Activated CD8-positive, alpha-beta memory T cell treated with anti-CD3 and anti-CD28 coated beads, Interleukin-2, amount 50 U/mL, for 48 hours (primary cell): Measurements from ENCODE around the gene IER2.
"Not testable (repeated sequence)": the region's sequence is repeated elsewhere in the genome, so short reads cannot be mapped to it uniquely, and the experiment has no call there.

Experiments used
- DNase-seq: peaks from one replicate; pipeline ENCODE4 v3.0.0-alpha.2; 2020

The IER2 gene

DNA sequence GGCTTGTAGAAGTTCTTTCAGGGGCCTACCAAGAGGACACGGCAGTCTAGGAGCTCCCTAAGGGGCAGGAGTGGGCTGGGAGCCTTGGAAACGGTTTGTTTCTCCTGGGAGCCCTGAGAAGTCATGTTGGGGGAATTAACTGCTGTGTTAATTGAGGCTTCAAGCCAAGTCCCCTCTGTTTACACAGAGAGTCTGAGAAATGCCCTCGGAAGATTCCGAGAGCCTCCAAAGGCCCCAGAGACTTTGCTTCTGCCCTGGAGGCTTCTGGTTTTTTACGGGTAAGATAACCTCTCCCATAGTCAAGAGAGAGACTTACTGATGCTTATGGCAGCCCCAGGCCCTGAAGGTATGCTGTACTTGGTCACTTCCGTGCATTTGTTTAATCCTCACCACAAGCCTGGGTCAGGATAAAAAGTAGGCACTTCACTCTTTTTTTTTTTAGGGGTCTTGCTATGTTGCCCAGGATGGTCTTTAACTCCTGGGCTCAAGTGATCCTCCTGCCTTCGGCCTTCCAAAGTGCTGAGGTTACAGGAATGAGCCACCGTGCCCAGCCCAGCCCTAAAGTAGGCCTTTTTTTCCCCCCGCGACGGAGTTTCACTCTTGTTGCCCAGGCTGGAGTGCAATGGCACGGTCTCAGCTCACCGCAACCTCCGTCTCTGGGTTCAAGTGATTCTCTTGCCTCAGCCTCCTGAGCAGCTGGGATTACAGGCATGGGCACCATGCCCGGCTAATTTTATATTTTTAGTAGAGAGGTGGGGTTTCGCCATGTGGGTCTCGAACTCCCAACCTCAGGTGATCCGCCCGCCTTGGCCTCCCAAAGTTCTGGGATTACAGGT, 15.2 kb downstream of the IER2 start:
- no peak for DNase-seq

DNA sequence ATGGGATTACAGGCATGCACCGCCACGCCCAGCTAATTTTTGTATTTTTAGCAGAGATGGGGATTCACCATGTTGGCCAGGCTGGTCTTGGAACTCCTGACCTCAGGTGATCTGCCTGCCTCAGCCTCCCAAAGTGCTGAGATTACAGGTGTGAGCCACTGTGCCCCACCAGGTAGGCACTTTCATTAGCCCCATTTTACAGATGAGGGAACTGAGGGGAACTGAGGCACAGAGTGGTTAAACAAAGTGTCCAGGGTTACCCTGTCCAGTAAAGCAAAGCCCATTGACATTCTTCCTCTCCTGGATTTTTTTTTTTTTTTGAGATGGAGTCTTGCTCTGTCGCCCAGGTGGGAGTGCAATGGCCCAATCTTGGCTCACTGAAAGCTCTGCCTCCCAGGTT, 15.9 kb downstream of the IER2 start:
- DNase-seq, result not testable (repeated sequence)

DNA sequence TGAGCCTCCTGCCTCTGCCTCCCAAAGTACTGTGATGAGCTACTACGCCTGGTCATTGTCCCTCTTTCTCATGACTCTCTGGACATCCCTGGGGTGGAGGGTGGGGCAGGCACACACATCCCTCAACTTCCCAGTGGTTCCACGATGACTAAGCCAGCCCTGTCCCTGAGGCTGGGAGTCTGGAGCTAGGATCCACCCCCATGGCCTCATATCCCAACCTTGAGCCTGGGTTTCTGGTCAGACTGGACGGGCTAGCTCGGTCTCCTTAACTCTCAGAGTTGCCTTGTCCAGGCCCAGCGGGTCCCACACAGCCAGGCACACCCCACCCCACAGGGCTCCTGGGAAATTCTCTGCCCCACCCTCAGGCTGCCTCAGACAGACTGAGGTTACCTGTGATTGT, 19.6 kb downstream of the IER2 start:
- no peak for DNase-seq

DNA sequence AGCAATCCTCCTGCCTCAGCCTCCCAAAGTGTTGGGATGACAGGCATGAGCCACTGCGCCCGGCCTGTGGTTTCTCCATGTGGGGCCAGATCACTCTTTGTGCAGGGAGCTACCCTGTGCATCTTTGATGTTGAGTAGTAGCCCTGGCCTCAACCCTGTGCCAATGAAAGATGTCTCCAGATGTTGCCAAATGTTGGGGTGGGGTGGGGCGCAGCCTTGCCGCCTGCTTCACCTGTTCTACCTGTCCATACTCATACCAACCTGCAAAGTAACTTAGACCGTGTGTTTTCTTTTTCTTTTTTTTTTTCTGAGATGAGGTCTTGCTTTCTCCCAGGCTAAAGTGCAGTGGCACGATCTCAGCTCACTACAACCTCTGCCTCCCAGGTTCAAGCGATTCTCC, 20.9 kb downstream of the IER2 start:
- no peak for DNase-seq

DNA sequence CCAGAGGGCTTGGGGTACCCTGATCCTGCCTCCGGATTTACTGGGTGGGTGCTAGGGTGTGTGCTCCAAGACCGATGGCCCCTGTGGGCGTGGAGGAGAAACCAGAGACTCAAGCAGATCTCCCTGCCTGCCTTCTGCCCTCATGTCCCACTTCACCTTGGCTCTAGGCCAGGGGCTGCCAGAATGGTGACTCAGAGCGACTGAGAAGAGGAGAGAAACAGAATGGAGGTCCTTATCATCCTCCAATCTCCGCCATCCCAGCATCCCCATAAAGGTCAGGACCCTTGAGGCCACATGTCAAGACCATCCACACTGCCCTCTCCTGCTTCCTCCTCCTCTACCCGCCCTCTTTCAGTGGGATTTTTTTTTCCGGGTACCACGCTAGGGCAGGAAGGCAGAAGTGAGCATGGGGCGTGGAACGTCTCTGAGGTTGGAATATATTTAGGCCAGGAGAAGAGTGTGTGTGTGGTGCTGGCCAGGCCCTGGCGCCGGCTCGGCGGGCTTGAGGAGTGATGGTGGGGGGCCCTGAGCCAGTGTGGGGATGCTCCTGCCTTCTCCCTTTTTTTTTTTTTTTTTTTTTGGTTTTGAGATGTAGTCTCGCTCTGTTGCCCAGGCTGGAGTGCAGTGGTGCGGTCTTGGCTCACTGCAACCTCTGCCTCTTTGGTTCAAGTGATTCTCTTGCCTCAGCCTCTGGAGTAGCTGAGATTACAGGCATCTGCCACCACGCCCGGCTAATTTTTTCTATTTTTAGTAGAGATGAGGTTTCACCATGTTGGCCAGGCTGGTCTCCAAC, 22.3 kb downstream of the IER2 start:
- peak; percentile 87 for DNase-seq

DNA sequence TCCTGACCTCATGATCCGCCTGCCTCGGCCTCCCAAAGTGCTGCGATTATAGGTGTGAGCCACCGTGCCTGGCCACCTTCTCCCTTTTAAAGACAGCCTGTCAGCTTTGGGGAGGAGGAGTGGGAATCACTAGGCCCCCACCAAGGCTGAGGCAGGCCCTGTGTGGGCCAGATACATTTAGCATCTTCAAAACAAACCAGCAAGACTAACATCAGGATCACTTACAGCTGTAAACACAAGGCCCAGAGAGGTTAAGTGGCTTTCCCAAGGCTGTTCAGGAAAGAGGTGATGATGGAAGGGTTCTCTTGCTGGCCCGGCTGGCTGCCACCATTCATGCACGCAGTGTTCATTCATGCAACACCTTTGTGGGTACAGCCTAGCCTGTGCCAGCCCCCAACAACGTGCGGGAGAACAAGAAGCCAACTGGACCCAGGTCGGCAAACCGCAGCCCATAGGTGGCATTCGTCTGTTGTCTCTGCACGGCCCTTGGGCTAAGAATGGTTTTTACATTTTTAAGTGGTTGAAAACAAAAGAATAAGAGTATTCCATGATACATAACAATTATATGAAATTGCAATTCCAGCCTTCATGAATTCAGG, 23.0 kb downstream of the IER2 start:
- no peak for DNase-seq

DNA sequence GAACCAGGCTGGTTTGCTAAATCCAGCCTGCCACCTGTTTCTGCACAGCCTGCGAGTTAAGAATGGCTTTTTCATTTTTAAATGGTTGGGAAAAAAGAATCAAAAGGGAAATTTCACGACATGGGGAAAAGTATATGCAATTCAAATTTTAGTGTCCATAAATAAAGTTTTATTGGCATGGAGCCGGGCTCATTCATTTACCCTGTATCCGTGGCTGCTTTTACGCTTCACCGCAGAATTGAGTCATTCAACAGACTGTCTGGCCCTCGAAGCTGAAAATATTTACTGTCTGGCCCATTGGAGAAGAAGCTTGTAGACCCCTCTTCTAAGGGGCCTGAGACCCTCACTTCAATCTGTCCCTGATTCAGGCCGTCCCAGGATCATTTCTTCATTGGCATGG, 26.1 kb downstream of the IER2 start:
- no peak for DNase-seq

DNA sequence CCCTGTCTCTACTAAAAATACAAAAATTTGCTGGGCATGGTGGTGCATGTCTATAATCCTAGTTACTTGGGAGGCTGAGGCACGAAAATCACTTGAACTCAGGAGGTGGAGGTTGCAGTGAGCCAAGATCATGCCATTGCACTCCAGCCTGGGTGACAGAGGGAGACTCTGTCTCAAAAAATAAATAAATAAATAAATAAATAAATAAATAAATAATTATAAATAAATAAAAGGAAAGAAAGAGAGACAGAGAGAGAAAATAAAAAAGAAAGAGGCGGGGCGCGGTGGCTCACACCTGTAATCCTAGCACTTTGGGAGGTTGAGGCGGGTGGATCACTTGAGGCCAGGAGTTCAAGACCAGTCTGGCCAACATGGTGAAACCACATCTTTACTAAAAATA, 27.4 kb downstream of the IER2 start:
- not testable (repeated sequence) for DNase-seq

DNA sequence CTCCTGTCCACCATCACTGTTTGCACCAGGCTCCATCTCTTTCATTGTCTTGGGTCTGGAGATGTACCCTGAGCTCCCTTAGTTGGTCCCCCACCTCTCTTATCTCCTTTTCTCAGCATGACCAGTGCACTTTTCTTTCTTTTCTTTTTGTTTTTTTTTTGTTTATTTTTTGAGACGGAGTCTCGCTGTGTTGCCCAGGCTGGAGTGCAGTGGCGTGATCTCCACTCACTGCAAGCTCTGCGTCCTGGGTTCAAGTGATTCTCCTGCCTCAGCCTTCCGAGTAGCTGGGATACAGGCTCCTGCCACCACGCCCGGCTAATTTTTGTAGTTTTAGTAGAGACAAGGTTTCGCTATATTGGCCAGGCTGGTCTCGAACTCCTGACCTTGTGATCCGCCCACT, 28.1 kb downstream of the IER2 start:
- not testable (repeated sequence) for DNase-seq

DNA sequence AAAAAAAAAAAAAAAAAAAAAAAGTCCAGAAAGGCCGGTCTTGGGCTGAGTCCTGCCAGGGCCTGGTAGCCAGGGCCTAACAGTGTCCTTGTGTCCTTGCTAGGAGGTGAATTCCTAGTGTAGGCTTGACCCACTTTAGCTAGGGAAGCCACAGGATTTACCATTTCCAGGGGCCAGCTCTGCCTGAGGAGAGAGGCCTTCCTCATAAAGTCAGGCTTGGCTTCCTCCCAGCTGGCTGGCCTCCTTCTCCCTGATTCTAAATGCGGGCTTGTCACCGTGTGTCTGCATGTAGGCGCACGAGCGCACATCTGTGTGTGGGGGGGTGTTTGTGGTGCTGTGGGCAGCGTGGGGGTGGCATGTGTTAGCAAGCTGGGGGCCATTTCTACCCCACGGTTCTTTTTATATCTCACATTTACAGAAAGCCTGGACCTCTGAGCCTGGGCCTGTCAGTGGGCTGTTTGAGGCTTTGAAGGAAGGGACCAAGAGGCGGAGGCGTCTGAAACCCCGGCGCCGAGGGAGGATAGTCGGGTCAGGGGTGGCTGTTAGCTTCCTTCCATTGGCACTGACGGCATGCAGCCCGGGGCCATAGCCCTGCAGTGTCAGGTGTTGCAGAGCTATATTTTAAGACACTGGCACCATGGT, 31.7 kb downstream of the IER2 start:
- peak; percentile 70 for DNase-seq

DNA sequence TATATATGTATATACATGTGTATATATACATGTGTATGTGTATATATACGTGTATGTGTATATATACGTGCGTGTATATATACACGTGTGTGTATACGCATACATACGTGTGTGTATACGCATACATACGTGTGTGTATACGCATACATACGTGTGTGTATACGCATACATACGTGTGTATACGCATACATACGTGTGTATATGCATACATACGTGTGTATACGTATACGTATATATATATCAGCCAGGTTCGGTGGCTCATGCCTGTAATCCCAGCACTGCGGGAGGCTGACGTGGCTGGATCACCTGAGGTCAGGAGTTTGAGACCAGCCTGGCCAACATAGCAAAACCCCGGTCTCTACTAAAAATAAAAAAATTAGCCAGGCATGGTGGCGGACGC, 34.7 kb downstream of the IER2 start:
- DNase-seq, result not testable (repeated sequence)

DNA sequence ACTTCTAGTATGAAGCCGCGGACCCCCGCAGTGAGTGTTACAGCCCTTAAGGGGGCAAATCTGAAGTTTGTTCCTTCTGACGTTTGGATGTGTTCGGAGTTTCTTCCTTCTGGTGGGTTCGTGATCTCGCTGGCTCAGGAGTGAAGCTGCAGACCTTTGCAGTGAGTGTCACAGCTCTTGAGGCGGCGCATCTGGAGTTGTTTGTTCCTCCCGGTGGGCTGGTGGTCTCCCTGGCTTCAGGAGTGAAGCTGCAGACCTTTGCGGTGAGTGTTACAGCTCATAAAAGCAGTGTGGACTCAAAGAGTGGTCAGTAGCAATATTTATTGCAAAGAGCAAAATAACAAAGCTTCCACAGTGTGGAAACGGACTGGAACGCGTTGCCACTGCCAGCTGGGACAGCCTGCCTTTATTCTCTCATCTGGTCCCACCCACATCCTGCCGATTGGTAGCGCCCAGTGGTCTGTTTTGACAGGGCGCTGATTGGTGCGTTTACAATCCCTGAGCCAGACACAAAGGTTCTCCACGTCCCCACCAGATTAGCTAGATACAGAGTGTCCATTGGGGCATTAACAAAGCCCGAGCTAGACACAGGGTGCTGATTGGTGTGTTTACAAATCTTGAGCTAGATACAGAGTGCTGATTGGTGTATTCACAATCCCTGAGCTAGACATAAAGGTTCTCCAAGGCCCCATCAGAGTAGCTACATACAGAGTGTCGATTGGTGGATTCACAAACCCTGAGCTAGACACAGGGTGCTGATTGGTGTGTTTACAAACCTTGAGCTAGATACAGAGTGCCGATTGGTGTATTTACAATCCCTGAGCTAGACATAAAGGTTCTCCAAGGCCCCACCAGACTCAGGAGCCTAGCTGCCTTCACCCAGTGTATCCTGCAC, 35.8 kb downstream of the IER2 start:
- not testable (repeated sequence) for DNase-seq

DNA sequence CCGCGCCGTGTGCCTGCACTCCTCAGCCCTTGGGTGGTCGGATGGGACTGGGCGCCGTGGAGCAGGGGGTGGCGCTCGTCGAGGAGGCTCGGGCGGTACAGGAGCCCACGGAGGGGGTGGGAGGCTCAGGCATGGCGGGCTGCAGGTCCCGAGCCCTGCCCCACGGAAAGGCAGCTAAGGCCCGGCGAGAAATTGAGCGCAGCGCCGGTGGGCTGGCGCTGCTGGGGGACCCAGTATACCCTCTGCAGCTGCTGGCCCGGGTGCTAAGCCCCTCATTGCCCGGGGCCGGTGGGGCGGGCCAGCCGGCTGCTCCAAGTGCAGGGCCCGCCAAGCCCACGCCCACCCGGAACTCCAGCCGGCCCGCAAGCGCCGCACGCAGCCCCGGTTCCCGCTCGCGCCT, 36.5 kb downstream of the IER2 start:
- DNase-seq, result not testable (repeated sequence)

DNA sequence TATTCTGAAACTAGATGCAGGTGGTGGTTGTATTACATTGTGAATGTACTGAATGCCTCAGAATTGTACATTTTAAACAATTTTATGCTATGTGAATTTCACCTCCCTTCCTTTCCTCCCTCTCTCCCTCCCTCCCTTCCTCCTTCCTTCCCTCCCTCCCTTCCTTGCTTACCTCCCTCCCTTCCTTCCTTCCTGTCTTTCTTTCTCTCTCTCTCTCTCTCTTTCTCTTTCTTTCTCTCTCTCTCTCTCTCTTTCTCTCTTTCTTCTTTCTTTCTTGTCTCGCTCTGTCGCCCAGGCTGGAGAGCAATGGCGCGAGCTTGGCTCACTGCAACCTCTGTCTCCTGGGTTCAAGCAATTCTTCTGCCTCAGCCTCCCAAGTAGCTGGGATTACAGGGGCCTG, 37.2 kb downstream of the IER2 start:
- no peak for DNase-seq

DNA sequence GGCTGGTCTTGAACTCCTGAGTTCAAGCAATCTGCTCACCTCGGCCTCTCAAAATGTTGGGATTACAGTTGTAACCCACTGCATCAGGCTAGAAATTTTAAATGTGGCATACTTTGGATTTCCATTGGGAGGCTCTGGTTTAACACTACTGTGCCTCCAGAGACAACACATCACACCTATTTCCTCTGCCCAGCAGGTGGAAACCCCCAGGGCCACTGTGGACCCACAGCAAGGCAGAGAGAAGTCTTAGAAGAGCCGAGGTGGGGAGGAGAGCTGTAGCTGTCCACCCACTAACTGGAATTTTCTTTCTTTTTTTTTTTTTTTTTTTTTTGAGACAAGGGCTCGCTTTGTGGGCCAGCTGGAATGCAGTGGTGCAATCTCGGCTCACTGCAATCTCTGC, 39.4 kb downstream of the IER2 start:
- DNase-seq, result no peak

DNA sequence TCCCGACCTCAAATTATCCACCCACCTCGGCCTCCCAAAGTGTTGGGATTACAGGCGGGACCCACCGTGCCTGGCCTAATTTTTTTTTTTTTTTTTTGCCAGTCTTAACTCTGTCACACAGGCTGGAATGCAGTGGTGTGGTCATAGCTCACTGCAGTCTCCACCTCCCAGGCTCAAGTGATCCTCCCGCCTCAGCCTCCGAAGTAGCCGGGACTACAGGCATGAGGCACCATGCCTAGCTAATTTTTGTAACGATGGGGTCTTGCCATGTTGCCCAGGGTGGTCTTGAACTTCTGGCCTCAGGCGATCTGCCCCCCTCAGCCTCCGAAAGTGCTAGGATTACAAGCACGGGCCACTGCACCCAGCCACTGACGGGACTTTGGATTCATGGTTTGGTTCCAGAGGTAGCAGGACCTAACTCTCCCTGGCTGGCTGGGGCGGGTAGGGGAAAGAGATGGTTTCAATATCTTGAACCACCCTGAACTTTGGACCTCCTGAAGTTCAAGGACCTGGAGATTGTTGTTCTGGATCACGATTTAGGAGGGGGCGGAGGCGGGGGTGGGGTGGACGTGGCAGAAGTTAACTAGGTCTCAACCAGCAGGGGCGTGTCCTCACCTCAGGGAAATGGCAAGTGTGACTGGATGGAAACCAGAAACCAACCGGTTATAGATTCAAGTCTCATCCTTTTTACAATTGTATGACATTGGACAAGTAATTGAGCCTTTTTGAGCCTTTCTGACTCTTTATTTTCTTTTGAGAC, 40.8 kb downstream of the IER2 start:
- no peak for DNase-seq

DNA sequence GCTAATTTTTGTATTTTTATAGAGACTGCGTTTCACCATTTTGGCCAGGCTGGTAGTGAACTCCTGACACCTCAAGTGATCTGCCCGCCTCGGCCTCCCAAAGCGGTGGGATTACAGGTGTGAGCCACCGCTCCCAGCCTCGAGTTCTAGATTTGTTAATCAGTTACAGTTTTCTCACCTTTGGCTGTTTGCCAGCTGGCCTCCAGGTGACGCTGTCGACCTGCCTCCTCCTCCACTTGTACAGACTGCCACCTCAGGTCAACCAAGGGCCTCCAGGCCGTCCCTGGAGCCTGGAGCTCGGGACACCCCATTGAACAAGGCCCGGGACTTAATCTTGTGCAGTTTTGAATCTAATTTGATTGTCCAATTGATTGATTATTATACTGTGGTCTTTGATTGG, 45.5 kb downstream of the IER2 start:
- peak; percentile 75 for DNase-seq

DNA sequence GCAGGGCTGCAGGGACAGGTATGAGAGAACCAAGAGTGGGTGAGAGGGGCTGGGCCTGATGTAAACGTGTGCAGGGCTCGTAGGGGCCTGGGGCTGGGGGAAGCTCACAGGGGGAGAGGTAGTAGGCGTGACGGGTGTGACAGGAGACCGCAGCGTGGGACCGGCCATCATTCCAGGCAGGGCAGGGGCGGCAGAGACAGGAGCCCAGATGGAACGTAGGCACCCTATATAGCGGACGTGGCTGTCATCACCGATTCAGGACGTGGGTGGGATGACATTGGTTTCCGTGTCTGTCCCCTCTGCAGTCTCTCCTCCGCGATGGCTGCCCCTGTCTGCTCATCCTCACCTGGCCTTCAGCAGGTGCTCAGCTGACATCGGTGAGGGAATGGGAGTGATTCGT, 48.4 kb downstream of the IER2 start:
- DNase-seq, result no peak

DNA sequence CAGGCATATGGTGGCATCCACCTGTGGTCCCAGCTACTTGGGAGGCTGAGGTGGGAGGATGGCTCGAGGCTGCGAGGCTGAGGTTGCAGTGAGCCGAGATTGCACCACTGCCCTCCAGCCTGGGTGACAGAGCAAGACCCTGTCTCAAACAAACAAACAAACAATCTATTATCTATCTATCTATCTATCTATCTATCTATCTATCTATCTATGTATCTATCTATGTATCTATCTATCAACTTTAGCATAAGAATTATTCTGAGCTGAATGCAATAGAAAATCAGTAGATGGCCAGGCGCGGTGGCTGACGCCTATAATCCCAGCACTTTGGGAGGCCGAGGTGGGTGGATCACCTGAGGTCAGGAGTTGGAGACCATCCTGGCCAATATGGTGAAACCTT, 51.9 kb downstream of the IER2 start:
- not testable (repeated sequence) for DNase-seq
